ENCODE data around the gene CHST10.

GRCh38 chr2:100427111-100427510 lies 9.6 kb upstream of the CHST10 start:
- TF ChIP-seq POLR2A (IDR thresholded peaks at IDR 0.05): no peak
- no peak for TF ChIP-seq CTCF (IDR thresholded peaks at IDR 0.05 in 8 of 11, conservative IDR thresholded peaks at IDR 0.05 in 3 of 11)
- no peak for TF ChIP-seq POLR2AphosphoS5 (IDR thresholded peaks at IDR 0.05)

Data from spleen (tissue), 7 donors.